Psoas muscle (tissue), 8 donors: ENCODE results near the gene ASXL1. TPM values are rescaled to one million over a fixed set of nuclear protein-coding genes. Genes with fewer than 3 reads are reported as not detected.

Experiments
- ATAC-seq, 4 donors: fragments of 200-7000 bp; cut with Tn5 transposase; one replicate each; pipeline ENCODE4 v1.9.1; 2020; ENCODE audit warnings: moderate library complexity in 3 of 4, mild to moderate bottlenecking in 2 of 4
- DNase-seq, 2 donors: peaks; one replicate each; pipeline ENCODE4 v3.0.0-alpha.2; 2020
- H3K27ac ChIP-seq: fragments of 200-600 bp; one replicate; pipeline ENCODE4 v1.8.0; 2022
- H3K27me3 ChIP-seq, 3 donors: fragments of 200-600 bp in 1 of 3; one replicate each; pipeline versions ENCODE4 v1.6.1 to v1.8.0; 2013 to 2022; ENCODE audit warnings: low read length in 2 of 3, mild to moderate bottlenecking in 2 of 3, moderate library complexity in 1 of 3; ENCODE audit not compliant: insufficient read depth in 3 of 3
- H3K36me3 ChIP-seq, 2 donors: fragments of 200-600 bp in 1 of 2; one replicate each; pipeline versions ENCODE4 v1.6.1 to v1.8.0; 2013 to 2022; ENCODE audit warnings: low read depth in 1 of 2, mild to moderate bottlenecking in 1 of 2, moderate library complexity in 1 of 2; ENCODE audit not compliant: insufficient read depth in 1 of 2
- H3K4me1 ChIP-seq: fragments of 200-600 bp; one replicate; pipeline ENCODE4 v1.8.0; 2022
- H3K4me3 ChIP-seq: fragments of 200-600 bp; one replicate; pipeline ENCODE4 v1.8.0; 2022; ENCODE audit warnings: mild to moderate bottlenecking
- H3K9me3 ChIP-seq: fragments of 200-600 bp; one replicate; pipeline ENCODE4 v1.8.0; 2022
- WGBS, 3 donors: extraction: QIAGEN DNeasy Blood & Tissue Kit; methylation state at CpG; one replicate each; pipeline versions ENCODE4 v1.1.6 to v1.1.7; 2013; 5-methylcytosine and 5-hydroxymethylcytosine counted together
- intact Hi-C, 2 donors: fragments of 100-400 bp; cut with DNase I; formaldehyde crosslinking; loops; one replicate each; pipeline versions ENCODE4 v1.11.0 to v1.14.2; 2022
- polyA plus RNA-seq, 3 donors: library from polyadenylated mRNA; stranded (reverse); fragments of 200-250 nt; gene quantifications; one replicate each; pipeline ENCODE4 v1.2.3, GENCODE V29; 2013
- total RNA-seq, 4 donors: library from RNA; stranded (reverse); fragmentation: NEBNext Ultra II Directional in 2 of 4; extraction: Animal tissue kit (Norgen Biotek cat#: 25700) in 2 of 4; gene quantifications; one replicate each; pipeline versions ENCODE4 v1.2.1 to v1.2.4, GENCODE V29; 2021 to 2023
- TF ChIP-seq, protein P1 (sequence below): fragments of 200-600 bp; IDR thresholded peaks from one replicate; pipeline ENCODE4 v1.8.0; 2022; ENCODE audit warnings: antibody characterized with exemption
- donor health status: healthy with polysubstance abuse.
- donor health status: DM: no; HTN: no; CAD: no; lungs with moderate emphysema.
- donor health status: Bipolar disorder and iron deficiency.
- donor health status: healthy.
- donor health status: DM: yes; HTN: yes; CAD: no.
- donor health status: DM: no; HTN: no; CAD: no.
- donor health status: DM: no; HTN: no; CAD: no.
- donor health status: DM: yes; HTN: yes; CAD: no.

Gene ASXL1
- total and polyA plus RNA-seq, 7 donors = 18.5 to 52.0 (median 23.2) TPM

DNA sequence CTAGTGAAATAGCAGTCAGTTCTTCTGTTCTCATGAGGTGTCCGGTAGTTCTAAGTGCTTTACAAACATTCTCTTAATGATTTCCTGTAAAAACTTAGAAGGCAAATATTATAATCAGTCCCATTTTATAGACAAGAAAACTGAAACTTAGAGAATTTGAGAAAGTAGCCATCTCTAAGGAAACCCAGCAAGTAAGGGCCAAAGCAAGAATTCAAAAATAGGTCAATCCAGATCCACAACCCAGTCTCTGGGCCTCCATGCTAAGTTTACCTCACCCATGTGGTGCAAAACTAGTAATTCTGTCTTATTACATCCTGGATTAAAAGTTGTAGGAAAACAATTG lies 27.6 kb upstream of the ASXL1 start:
- H3K4me3 ChIP-seq = no peak overlapping the region
- peaks cover 8 to 48% of the 10 kb centered on the region in 2 donors for H3K36me3 ChIP-seq
- H3K27ac ChIP-seq = no peak overlapping the region
- no peaks in the 10 kb centered on the region for H3K27me3 ChIP-seq
- no peaks in the 10 kb centered on the region for H3K9me3 ChIP-seq
- DNase-seq (no peak), ATAC-seq (no peak)
- intact Hi-C loops = no loop called here
- peaks cover 8% of the 10 kb centered on the region for H3K4me1 ChIP-seq
- TF ChIP-seq, protein P1, sequence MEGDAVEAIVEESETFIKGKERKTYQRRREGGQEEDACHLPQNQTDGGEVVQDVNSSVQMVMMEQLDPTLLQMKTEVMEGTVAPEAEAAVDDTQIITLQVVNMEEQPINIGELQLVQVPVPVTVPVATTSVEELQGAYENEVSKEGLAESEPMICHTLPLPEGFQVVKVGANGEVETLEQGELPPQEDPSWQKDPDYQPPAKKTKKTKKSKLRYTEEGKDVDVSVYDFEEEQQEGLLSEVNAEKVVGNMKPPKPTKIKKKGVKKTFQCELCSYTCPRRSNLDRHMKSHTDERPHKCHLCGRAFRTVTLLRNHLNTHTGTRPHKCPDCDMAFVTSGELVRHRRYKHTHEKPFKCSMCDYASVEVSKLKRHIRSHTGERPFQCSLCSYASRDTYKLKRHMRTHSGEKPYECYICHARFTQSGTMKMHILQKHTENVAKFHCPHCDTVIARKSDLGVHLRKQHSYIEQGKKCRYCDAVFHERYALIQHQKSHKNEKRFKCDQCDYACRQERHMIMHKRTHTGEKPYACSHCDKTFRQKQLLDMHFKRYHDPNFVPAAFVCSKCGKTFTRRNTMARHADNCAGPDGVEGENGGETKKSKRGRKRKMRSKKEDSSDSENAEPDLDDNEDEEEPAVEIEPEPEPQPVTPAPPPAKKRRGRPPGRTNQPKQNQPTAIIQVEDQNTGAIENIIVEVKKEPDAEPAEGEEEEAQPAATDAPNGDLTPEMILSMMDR = no peak
- 83 to 93% (median 88%) methylated on average over 1 of the region's 1 CpG for WGBS, 3 donors

DNA sequence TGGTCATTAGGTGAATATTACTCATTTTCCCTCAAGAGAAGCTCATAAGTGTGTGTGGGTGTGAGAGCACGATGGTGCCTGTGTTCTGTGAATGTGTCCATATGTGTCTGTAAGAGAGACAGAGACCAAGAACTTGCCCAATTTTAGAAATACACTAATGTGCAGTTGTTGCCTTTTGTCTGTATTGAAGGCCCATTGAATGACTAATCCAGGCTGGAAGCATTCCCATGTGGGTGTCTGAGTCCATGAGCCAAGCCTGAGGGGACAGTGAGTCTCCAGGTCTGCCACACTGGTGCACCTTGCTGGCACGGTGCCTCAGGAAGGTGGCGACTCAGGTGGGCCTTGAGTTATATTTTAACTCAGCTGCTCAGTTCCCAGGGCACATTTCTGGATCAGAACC lies 25.5 kb upstream of the ASXL1 start:
- DNase-seq (no peak), ATAC-seq (peak in 2 of 4 donors; percentile 31 to 34)
- Histone ChIP-seq H3K27me3 (no peaks in the 10 kb centered on the region), H3K4me1 (peaks cover 8% of the 10 kb centered on the region), H3K27ac (no peak overlapping the region), H3K36me3 (peaks cover 5 to 36% of the 10 kb centered on the region in 2 donors), H3K4me3 (no peak overlapping the region), H3K9me3 (no peaks in the 10 kb centered on the region)
- intact Hi-C loops = no loop called here
- 81 to 91% (median 88%) methylated on average over 3 of the region's 3 CpGs for WGBS, 3 donors
- TF ChIP-seq, protein P1 = no peak

DNA sequence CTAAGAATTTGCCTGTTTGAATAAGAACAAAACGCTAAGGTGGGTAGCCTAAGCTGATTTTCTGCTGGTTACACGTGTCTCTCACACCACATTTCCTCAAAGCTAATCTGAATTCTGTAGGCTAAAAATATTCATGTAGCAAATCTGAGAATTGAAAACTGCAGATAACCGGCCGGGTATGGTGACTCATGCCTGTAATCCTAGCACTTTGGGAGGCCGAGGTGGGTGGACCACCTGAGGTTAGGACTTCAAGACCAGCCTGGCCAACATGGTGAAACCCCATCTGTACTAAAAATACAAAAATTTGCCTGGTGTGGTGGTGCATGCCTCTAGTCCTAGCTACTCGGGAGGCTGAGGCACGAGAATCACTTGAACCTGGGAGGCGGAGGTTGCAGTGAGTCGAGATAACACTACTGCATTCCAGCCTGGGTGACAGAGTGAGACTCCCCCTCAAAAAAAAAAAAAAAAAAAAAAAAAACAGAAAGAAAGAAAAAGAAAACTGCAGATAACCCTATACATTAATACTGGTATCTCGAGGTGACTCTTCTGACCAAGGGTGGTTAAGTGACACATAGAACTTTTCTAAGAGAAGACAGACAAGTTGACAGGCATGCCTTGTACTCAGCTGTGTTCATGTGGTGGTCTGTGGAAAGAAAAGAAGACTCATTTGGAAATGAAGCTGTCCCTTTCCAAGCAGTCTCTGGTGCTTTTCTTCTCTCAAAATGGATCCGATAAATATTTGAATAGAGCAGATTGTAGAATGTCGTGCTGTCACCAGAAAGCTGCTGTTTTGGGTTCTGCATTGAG lies 24.7 kb upstream of the ASXL1 start:
- intact Hi-C loops = no loop called here
- TF ChIP-seq, protein P1 = no peak
- H3K27ac ChIP-seq = peak overlapping the region; percentile 41
- peaks cover 5 to 33% of the 10 kb centered on the region in 2 donors for H3K36me3 ChIP-seq
- ATAC-seq = no peak
- H3K27me3 ChIP-seq = no peaks in the 10 kb centered on the region
- WGBS, 3 donors = 87 to 92% (median 91%) methylated on average over 12 of the region's 12 CpGs
- no peak overlapping the region for H3K4me3 ChIP-seq
- H3K4me1 ChIP-seq = peaks cover 8% of the 10 kb centered on the region
- no peaks in the 10 kb centered on the region for H3K9me3 ChIP-seq
- no peak for DNase-seq

DNA sequence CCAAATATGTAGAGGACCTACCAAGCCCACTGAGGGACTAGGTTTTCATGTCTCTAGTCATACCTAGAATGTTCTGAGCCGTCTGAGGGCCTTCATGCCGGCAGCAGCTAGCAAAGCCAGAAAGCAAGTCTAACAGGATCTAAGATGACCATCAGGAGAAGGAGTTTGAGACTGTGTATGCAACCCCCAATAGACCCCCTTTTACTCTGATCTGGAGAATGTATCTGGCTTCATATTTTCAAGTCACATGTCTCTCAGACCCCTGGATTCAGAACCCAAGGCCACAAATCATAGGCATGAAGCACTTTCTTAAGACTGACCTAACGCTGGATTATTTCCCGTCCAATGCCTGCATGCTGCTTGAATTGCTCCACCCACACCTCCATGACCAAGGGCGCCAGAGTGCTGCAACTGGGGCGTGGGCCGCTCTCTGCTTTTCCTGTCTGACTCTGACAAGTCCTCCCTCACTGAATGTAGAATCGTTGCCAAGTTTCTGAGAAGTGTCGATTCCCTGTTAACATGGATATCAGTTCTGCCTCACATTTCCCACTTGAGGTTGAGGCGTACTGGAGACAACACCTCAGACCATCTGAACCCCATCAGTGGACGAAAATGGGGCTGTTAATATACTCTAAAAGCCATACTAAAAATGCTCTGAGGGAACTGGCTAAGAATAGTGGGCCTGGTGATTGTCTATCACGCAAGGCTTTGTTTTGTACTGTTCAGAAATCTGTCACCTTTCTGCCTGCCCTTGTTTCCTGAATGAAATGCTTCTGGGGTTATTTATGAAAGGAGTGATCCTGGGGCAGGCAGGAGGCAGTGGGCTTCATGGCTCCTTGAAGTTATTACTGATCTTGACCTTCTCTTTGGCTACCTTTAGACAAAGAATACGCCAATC lies 23.9 kb upstream of the ASXL1 start:
- no peak overlapping the region for H3K4me3 ChIP-seq
- TF ChIP-seq, protein P1 = no peak
- H3K4me1 ChIP-seq = peaks cover 8% of the 10 kb centered on the region
- peak in 1 of 2 donors; percentile 35 for DNase-seq
- ATAC-seq = peak in 3 of 4 donors; percentile 35 to 47 (median 43)
- intact Hi-C loops = no loop called here
- WGBS, 3 donors = 60 to 65% (median 64%) methylated on average over 13 of the region's 13 CpGs
- no peaks in the 10 kb centered on the region for H3K9me3 ChIP-seq
- peak overlapping the region; percentile 41 for H3K27ac ChIP-seq
- peaks cover 5 to 33% of the 10 kb centered on the region in 2 donors for H3K36me3 ChIP-seq
- H3K27me3 ChIP-seq = no peaks in the 10 kb centered on the region
